Hepatic stellate cell (primary cell): ENCODE results near the gene RHBDD3.

Source experiments
- DNase-seq: peaks from one replicate; pipeline ENCODE4 v3.0.0; 2011; ENCODE audit warnings: low spot score

RHBDD3 gene

GRCh38 chr22:29267858-29268510 lies at the start of gene RHBDD3, which contains the start of gene EWSR1:
Gene RHBDD3 (minus strand): TSS chr22:29267981. CDS start chr22:29265626, 2,355 bp downstream.
Gene EWSR1 (plus strand): TSS chr22:29268268. CDS start chr22:29268337, 69 bp downstream.
- peak; percentile 96 for DNase-seq

GRCh38 chr22:29316141-29316828 lies 48.5 kb upstream of the RHBDD3 start:
- no peak for DNase-seq

DNA sequence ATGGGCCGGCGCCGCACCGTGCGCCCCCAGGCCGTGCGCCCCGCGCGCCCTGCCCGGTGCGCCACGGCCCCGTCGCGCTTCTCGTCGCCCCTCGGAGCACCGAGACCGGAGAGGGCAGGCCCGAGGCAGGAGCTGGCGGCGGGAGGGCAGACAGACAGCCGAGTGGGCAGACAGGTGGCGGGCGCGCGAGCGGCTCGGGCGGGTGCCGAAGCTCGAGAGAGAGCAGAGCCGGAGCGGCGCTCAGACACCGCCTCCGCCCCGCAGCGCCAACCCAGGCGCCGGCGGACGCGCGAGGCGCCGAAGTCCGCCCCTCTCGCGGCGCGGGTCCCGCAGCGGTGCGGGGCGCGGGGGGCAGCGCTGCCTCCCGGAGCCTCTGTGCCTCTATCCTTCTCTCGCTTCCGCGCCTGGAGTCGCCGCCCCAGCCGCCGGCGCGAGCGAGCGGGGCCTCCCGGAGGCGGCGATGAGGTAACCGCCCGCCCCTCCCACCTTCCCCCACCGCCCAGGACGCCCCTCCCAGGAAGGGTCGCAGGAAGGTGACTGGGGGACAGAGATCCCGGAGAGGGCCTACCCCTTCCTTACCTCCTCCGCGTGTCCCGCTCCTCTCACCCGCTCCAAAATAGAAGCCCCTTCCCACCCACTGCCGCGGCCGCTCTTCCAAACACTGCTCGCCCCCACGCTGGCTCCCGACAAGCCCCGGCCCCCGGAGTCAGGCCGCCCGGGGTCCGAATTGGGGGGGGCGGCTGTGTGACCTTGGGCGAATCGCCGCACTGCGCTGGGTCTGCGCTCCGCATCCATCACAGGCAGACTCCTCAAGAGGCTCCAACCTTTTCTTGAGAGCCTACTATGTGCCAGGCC lies 47.7 kb upstream of the RHBDD3 start, which contains the start of gene RASL10A:
Gene RASL10A, minus strand, starts transcription at position 412 of the 855 bp plus-strand sequence. CDS start 451 bp downstream, outside the sequence.
- no peak for DNase-seq

DNA sequence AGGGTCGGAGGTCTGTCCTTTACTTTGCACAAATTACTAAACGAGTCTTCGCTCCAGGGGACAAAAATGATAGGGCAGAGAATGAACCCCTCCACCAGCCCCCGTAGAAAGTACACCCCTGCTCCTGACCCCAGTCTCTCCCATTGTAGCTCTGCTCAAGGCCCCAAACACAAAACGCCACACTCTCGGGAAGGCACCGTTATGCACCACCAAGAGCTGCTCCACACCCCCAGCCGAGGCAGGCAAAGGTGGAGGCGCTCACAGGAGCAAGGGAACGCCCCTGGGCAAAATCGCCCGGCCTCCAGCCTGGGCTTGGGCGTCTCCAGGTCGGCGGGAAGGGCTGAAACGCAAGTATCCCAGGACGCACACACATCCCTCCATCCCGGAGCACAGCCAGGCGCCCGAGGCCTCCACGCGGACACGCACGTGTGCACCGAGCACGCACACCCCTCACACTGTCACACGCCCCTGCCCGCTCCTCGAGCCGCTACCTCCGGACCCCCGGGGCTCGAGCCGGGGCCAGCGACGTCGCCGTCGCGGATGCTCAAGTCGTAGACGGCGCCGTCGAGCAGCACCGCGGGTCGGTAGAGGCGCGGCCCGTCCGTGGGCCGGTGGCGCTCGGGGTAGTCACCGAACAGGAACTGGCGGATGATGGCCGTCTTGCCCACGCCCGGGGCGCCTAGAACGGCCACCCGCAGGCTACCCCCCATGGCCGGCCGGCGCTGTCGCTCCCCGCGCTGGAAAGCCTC lies 46.9 kb upstream of the RHBDD3 start:
- DNase-seq = no peak

DNA sequence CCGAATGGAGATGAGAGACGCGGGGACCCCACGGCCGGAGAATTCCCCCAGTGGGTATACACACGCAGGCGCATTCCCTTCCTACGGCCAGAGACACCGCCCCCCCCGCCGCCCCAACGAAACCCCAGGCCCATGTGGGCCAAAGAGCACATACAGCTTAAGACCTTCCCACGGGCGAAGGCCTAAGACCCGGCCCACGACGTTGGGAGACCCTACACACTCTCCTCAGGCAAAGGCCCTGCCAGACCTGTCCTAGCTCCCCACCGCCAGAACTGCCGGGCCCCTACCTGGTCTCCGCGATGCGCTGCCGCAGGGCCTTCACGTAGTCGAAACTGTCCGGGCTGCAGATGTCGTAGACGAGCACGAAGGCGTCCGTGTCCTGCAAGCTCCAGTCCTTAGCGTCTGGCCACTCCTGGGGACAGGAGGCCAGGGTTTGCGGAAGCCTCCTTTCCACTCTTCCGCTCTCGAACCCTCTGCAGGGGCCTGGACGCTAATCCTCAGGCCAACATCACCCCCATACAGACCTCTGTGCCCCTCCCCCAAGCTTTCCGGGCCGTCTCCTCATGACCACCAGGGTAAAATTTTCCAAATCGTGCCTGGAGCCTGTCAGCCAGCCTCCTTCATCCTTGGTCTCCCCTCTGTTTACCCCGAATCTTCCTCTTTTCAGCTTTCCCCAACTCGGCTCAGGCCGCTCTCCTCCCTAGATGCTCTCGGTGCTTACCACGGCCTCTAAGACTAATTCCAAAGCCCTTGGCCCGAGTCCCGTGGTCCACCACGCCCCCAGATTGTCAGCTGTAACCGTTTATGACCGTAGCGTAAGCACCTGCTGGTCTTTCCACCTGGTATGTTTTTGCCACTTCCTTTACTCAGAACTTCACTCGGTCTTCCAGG lies 46.0 kb upstream of the RHBDD3 start:
- DNase-seq = no peak

GRCh38 chr22:29313126-29313575 lies 45.4 kb upstream of the RHBDD3 start:
- DNase-seq = peak; percentile 53

DNA sequence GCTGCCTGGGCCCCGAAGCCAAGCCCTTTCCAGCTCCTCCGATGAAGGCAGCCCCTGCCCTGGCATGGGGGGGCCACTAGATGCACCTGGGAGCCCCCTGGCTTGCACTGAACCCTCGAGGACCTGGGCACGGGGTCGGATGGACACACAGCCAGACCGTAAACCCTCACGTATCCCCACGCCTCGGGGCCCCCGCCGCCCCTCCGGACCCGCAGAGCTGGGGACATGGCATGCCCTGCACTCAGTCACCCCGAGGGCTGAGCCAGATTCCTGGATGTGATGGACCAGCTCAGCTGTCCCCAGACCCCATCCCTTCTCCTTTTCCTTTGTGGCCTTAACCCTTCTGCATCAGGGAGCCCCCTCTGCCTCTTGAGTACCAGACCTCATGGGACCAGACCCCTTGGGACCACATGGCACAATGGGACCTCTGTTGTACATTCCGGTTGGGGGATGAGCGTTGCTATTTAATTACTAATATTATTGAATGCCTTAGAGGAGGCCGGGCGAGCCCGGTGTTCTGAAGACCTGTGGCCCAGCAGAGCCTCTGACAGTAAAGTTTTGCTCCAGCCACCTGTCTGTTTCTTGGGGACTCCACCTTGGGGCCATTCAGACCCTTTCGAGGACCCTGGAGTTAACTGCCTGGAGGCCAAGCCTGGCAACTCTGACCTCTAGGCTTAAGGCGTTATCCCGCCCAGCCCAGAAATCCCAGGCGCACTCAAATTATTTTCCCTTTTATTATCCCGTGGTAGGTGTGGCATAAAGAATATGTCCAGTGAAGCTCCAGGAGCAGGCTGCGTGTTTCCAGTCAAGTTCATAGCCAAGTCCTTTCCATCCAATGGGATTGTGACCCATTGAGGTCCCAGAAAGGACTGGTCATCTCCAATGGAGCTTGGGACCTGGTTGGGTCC lies 44.7 kb upstream of the RHBDD3 start:
- DNase-seq = no peak

DNA sequence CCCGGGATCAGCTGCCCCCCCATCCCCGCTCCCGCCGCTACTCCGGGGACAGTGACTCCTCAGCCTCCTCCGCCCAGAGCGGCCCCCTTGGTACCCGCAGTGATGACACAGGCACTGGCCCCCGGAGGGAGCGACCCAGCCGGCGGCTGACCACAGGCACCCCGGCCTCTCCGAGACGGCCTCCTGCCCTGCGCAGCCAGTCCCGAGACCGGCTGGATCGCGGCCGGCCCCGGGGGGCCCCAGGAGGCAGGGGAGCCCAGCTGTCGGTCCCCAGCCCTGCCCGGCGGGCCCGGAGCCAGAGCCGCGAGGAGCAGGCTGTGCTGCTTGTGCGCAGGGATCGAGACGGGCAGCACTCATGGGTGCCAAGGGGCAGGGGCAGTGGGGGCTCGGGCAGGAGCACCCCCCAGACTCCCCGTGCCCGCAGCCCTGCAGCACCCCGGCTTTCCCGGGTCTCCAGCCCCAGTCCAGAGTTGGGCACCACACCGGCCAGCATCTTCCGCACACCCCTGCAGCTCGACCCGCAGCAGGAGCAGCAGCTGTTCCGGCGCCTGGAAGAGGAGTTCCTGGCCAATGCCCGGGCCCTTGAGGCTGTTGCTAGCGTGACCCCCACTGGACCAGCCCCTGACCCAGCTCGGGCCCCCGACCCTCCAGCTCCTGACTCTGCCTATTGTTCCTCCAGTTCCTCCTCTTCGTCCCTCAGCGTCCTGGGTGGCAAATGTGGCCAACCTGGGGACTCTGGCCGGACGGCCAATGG lies 43.9 kb upstream of the RHBDD3 start:
- no peak for DNase-seq

- peak; percentile 99 for DNase-seq
Measured at GRCh38 chr22:29310863-29311339, 43.1 kb upstream of the RHBDD3 start.

- no peak for DNase-seq
Measured at GRCh38 chr22:29310065-29310862, 42.5 kb upstream of the RHBDD3 start.

DNA sequence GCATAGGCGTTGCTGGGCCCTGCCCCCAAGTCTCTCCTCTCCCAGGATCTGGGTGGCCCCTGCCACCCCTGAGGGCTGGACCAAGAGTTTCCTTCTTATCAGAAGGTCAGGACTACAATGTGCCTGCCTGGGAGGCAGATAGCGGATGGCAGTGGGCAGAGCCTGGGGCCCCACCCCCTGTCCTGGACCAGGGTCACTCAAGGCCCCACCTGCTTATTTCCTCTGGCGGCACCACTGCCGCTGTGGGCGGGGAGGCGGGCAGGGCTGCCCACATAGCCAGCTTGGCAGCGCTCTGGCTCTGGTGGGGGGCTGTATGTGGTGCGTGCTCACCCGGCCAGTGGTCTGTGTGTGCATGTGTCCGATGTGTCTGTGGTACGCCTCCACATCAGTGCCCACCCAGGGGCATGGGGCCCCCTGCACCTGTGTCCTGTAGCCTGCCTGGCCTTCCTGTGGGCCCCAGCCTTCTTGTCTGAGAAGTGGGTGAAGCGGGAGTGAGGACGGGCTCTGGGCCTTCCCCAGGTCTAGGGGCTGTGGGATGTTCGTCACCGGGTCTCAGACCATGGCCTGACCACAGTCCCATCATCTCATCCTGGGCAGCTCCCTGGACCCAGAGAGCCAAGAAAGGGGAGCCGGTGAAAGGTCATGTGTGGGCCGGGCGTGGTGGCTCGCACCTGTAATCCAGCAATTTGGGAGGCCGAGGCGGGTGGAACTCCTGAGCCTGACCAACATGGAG lies 41.7 kb upstream of the RHBDD3 start:
- DNase-seq = no peak

DNA sequence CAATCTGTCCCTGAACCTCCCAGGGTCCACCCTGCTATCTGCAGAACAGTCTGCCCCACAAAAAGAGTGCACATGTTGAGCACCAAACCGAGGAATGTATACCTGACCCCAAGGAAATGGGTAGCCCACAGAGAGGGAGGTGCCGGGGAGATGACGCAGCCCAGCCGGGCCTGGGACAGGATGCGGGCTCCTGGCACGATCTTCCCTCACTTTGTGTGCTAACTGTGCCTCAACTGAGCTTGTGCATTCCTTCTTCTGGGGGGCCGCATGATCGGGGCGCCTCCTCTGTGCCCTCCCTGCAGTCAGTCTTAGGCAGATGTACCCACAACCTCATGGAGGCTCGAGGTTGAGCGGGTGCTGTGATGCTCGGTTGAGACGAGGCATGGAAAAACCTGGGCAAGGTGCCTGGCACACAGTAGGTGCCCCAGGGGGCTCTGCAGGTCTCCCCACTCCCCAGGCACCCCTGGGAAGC lies 41.0 kb upstream of the RHBDD3 start:
- DNase-seq = peak; percentile 91

DNA sequence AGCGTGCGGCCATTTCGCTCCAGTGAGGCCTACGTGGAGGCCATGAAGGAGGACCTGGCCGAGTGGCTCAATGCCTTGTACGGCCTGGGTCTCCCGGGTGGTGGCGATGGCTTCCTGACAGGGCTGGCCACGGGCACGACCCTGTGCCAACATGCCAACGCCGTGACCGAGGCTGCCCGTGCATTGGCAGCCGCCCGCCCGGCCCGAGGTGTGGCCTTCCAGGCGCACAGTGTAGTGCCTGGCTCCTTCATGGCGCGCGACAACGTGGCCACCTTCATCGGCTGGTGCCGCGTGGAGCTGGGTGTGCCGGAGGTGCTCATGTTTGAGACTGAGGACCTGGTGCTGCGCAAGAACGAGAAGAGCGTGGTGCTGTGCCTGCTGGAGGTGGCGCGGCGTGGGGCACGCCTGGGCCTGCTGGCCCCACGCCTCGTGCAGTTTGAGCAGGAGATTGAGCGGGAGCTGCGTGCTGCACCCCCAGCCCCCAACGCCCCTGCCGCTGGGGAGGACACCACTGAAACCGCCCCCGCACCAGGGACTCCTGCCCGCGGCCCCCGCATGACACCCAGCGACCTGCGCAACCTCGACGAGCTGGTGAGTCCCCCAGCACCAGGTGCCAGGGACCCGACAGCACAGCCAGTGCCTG lies 40.5 kb upstream of the RHBDD3 start:
- no peak for DNase-seq

DNA sequence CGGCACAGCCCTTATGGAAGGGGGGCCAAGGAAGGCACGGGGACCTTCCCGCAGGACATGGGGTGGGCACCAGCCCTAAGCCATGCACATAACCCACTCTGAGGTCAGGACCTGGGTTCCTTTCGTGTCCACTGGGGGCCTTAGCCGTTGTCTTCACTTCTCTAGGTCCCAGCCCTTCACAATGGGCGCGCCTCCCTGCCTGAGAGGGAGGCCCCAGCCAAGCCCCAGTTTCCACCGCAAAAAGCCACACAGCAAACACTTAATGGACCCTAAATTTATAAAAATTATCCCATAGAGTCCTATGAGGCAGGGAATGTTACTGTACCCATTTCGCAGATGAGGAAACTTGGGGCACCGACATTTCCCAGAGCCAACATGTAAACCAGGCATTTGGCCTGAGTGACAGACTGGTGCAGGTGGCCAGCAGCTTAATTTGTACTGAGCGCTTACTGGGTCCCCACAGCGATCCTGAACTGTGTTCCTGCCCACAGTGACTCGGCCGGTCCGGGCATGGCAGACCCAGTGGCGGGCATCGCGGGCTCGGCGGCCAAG lies 39.9 kb upstream of the RHBDD3 start:
- no peak for DNase-seq

DNA sequence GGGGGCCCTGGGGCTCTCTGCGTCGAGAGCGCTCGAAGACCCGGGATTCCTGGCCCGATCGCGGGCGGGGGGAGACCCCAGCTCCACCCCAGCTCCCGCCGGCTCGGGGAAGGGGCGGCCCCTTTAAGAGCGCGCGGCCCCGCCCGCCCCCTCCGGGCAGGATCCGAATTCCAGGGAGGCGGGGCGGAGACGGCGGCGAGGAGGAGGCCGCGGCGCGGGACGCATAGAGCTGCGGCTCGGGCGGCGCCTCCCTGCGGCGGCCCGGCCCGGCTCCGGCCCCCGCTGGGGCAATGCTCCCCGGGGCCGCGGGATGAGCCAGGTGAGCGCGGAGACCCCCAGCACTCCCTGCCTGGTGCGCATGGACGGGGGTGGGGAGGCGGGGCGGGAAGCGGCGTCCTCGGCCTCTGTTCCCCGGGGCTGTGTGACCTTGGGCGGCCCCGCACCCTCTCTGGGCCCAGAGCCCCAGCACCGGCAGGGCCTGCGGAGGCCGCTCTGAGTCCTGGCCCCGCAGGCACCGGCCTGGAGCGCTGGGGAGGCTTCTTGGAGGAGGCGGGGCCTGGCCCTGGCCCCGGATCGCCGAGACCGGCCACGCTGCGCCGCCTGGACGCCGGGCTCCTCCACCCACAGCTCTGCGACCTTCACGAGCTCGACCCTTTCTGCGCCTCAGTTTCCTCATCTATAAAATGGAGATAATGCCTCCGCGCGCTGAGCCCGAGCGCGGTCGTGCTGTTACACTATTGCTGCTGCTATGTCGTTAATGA lies 39.2 kb upstream of the RHBDD3 start:
- DNase-seq = peak; percentile 88
